Aorta (tissue), 5 donors: ENCODE measurements around the gene MAD1L1. TPM values are rescaled to one million over a fixed set of nuclear protein-coding genes. Genes with fewer than 3 reads are reported as not detected.

Experiments used
- ATAC-seq: fragments of 200-7000 bp; cut with Tn5 transposase; one replicate; pipeline ENCODE4 v1.9.1; 2022; ENCODE audit warnings: moderate library complexity; ENCODE audit not compliant: low FRiP score
- DNase-seq, 2 donors: peaks; one replicate each; pipeline ENCODE4 v3.0.0-alpha.2; 2020
- H3K27ac ChIP-seq, 2 donors: one replicate each; pipeline ENCODE4 v1.5.1; 2013; ENCODE audit warnings: low read length in 2 of 2, mild to moderate bottlenecking in 2 of 2, moderate library complexity in 2 of 2, control low read depth in 1 of 2, inconsistent platforms in 1 of 2, low read depth in 1 of 2
- H3K27me3 ChIP-seq, 2 donors: one replicate each; pipeline ENCODE4 v1.6.1; 2013; ENCODE audit warnings: control low read depth in 1 of 2, low read length in 1 of 2, mild to moderate bottlenecking in 1 of 2, moderate library complexity in 1 of 2; ENCODE audit not compliant: insufficient read depth in 2 of 2, control insufficient read depth in 1 of 2
- H3K36me3 ChIP-seq, 2 donors: one replicate each; pipeline ENCODE4 v1.6.1; 2013; ENCODE audit warnings: control low read depth in 1 of 2, low read length in 1 of 2, mild to moderate bottlenecking in 1 of 2; ENCODE audit not compliant: insufficient read depth in 2 of 2, control insufficient read depth in 1 of 2
- H3K4me1 ChIP-seq, 2 donors: one replicate each; pipeline ENCODE4 v1.6.1; 2013; ENCODE audit warnings: low read length in 2 of 2, control low read depth in 1 of 2, mild to moderate bottlenecking in 1 of 2, moderate library complexity in 1 of 2; ENCODE audit not compliant: insufficient read depth in 2 of 2, control insufficient read depth in 1 of 2
- H3K4me3 ChIP-seq, 2 donors: one replicate each; pipeline ENCODE4 v1.5.1; 2013; ENCODE audit warnings: low read length in 2 of 2, control low read depth in 1 of 2, mild to moderate bottlenecking in 1 of 2
- H3K9me3 ChIP-seq: one replicate; pipeline ENCODE4 v1.6.1; 2013; ENCODE audit warnings: mild to moderate bottlenecking, low read length; ENCODE audit not compliant: control insufficient read depth
- WGBS, 2 donors: extraction: QIAGEN DNeasy Blood & Tissue Kit; methylation state at CpG; one replicate each; pipeline ENCODE4 v1.1.7; 2013; 5-methylcytosine and 5-hydroxymethylcytosine counted together
- intact Hi-C, 2 donors: fragments of 100-400 bp; cut with DNase I; formaldehyde crosslinking; loops; one replicate each; pipeline versions ENCODE4 v1.14.2 to v1.15.0; 2022
- polyA plus RNA-seq, 2 donors: library from polyadenylated mRNA; stranded (reverse); fragments of 200-250 nt; gene quantifications; one replicate each; pipeline ENCODE4 v1.2.3, GENCODE V29; 2013
- total RNA-seq, 2 donors: library from RNA; stranded (reverse); fragmentation: NEBNext Ultra II Directional; extraction: Animal tissue kit (Norgen Biotek cat#: 25700); gene quantifications; one replicate each; pipeline ENCODE4 v1.2.1, GENCODE V29; 2021
- donor health status: healthy with polysubstance abuse.
- donor health status: Bipolar disorder and iron deficiency.
- donor health status: DM: no; HTN: no; CAD: no.
- donor health status: DM: no; HTN: no; CAD: no.
- donor health status: DM: yes; HTN: yes; CAD: no.

Gene MAD1L1
- total and polyA plus RNA-seq, 4 donors = 14.8 to 35.8 (median 20.2) TPM

DNA sequence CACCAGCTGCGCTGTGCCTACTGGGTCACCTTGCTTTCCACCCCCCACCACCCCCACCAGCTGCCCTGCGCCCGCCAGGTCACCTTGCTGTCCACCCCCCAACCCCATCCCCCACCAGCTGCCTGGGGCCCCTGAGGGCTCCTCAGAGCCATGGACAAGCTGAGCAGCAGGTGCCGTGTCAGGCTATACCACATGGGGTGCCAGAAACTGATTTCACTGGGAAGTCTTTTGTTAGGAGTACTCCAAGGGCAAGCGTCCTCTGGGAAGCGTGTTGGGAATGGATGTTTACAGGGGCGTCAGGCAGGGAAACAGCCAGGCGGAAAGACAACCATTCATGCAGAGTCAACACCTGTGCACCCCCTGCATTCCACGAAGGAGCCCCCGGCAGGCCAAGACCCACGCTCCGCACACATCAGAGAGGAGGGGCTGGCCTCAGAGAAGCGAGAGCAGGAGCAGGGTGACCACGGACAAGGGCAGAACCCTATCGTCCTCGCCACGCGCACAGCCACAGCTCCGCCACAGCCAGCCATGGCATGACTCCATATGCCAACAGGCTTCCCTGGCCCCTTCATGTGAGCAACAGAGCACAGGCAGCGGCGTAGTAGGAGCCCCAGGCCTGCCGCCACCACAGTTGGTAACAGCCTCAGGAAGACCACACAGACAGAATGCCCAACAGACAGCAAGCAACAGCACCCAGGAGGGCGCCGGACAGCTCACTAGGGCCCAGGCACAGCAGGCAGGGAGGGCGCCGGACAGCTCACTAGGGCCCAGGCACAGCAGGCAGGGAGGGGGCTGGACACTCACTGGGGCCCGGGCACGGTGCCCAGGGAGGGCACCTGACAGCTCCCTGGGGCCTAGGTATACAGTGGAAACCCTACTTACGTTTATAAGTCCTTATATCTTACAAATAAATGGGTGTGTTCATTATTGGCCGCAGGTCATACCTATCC is 180.8 kb downstream of the MAD1L1 start:
- no peaks in the 10 kb centered on the region for H3K9me3 ChIP-seq
- no peaks in the 10 kb centered on the region for H3K4me1 ChIP-seq
- WGBS, 2 donors = 90 to 95% methylated on average over 30 of the region's 30 CpGs
- H3K36me3 ChIP-seq = no peaks in the 10 kb centered on the region
- no peak for ATAC-seq
- H3K4me3 ChIP-seq = no peak overlapping the region
- intact Hi-C loops = no loop called here
- H3K27ac ChIP-seq = no peak overlapping the region
- no peaks in the 10 kb centered on the region for H3K27me3 ChIP-seq
- no peak for DNase-seq

DNA sequence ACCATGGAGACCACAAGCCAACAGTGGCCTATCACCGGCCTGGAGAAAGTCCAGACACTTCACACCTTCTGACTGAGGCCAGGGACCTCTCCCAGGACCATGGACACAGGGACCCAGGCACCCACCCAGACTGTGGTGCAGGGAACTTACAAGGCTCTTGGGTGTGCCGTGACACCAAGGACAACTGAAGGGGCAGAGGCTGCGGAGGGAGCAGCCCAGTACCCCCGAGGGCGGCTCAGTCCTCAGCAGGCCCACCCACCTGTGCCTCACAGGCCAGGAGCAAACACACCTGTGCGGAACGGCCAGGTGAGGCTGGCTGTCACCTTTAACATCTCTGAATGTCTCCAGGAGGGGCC is 182.3 kb downstream of the MAD1L1 start:
- intact Hi-C loops = no loop called here
- 95 to 98% methylated on average over 7 of the region's 7 CpGs for WGBS, 2 donors
- no peak overlapping the region for H3K4me3 ChIP-seq
- H3K27ac ChIP-seq = no peak overlapping the region
- no peaks in the 10 kb centered on the region for H3K27me3 ChIP-seq
- DNase-seq = no peak
- no peaks in the 10 kb centered on the region for H3K36me3 ChIP-seq
- no peaks in the 10 kb centered on the region for H3K9me3 ChIP-seq
- H3K4me1 ChIP-seq = no peaks in the 10 kb centered on the region
- ATAC-seq = no peak

DNA sequence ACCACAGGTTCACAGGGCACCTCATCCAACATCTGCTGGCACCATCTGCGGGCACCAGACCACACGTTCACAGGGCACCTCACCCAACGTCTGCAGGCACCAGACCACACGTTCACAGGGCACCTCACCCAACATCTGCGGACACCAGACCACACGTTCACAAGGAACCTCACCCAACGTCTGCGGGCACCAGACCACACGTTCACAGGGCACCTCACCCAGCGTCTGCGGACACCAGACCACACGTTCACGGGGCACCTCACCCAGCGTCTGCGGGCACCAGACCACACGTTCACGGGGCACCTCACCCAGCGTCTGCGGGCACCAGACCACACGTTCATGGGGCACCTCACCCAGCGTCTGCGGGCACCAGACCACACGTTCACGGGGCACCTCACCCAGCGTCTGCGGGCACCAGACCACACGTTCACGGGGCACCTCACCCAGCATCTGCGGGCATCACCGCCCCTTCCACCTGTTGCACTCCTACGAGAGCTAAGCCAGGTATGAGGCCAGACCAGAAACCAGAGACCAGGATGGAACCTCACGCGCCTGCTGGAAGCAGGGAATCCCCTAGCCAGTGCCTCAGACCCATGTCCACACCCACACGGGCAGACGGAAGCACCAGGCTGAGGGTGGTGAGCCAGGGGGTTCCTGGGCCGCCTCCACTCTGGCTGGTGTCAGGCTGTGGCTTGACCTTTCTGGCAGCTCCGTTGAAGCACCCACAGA is 182.8 kb downstream of the MAD1L1 start:
- DNase-seq = peak; percentile 25 to 45
- Histone ChIP-seq H3K9me3 (no peaks in the 10 kb centered on the region), H3K27ac (no peak overlapping the region), H3K4me1 (no peaks in the 10 kb centered on the region), H3K36me3 (no peaks in the 10 kb centered on the region), H3K4me3 (no peak overlapping the region), H3K27me3 (no peaks in the 10 kb centered on the region)
- intact Hi-C loops = no loop called here
- ATAC-seq = no peak
- 94 to 97% methylated on average over 34 to 37 of the region's 37 CpGs for WGBS, 2 donors

DNA sequence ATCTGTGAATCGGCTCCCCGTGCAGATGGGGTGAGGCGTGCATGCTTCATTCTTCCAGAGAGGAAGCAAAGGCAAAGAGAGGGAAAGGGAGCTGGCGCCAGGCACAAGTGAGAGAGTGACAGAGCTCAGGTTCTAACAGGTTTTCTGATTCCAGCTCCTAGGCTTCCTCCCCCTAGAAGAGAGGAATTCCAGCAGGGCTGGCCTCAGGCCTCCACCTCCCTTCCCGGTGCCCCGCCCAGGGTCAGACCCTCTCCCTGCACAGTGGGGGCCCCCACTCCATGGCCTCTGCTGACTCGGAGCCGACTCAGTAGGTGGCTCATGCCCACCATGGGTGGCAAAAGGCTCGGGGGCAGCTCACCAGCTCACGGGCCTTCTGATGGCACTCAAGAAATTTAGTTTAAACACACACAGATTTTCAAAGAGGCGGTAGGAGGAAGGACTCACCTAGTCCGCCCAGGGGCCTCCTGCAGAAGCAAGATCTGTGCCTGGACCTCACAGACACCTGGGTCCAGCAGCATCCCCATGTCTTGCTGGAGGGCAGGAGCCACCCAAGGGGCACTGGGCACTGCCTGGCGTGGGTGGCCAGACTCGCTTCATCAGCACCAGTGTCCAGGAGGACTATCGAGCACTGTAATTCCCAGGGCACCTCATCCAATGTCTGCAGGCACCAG is 183.5 kb downstream of the MAD1L1 start:
- peak; percentile 25 to 61 for DNase-seq
- no peak for ATAC-seq
- no peaks in the 10 kb centered on the region for H3K36me3 ChIP-seq
- no peaks in the 10 kb centered on the region for H3K4me1 ChIP-seq
- WGBS, 2 donors = 90 to 92% methylated on average over 15 of the region's 15 CpGs
- H3K4me3 ChIP-seq = no peak overlapping the region
- H3K27me3 ChIP-seq = no peaks in the 10 kb centered on the region
- intact Hi-C loops = no loop called here
- no peak overlapping the region for H3K27ac ChIP-seq
- H3K9me3 ChIP-seq = no peaks in the 10 kb centered on the region

DNA sequence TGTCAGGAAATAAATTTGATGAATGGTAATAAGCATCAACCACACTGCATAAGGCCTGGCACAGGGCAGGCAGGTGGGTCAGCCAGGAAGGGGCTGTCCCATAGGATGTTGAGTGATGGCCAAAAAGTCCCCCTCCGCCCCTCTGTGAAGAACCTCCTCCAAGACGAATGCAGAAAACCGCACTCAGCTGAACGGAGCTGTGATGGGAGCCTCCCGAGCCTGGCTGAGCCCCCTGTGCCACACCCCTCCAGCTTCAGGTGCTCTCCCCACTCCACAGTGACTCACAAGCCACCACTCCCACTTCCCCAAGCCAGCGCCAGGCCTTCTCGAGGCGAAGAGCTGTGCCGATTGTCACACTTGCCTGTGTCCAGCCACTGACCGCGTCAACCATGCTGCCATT is 184.2 kb downstream of the MAD1L1 start:
- Histone ChIP-seq H3K9me3 (no peaks in the 10 kb centered on the region), H3K27ac (no peak overlapping the region), H3K4me1 (no peaks in the 10 kb centered on the region), H3K4me3 (no peak overlapping the region), H3K36me3 (no peaks in the 10 kb centered on the region), H3K27me3 (no peaks in the 10 kb centered on the region)
- ATAC-seq (no peak), DNase-seq (peak; percentile 40 to 60)
- intact Hi-C loops = no loop called here
- WGBS, 2 donors = 94 to 95% methylated on average over 11 of the region's 11 CpGs

DNA sequence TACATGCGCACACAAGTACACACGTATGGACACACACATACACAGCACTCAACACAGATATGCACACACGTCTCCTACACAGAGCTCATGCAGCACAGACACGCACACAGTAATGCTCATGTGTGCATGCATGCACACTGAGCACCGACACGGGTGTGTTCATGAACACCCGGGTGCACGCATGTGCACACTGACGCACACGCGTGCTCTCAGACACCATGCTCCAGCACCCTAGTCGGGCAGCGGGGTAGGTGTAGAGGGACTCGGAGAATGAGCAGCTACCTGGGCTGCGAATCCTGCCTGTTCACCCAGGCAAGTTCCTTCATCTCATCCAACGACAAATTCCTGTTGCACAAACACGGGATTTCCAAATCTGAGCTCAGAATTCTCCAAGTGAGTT is 184.7 kb downstream of the MAD1L1 start:
- intact Hi-C loops = no loop called here
- no peaks in the 10 kb centered on the region for H3K9me3 ChIP-seq
- no peak for ATAC-seq
- H3K36me3 ChIP-seq = no peaks in the 10 kb centered on the region
- H3K27me3 ChIP-seq = no peaks in the 10 kb centered on the region
- 97% methylated on average over 17 of the region's 17 CpGs for WGBS, 2 donors
- no peak overlapping the region for H3K4me3 ChIP-seq
- no peaks in the 10 kb centered on the region for H3K4me1 ChIP-seq
- peak; percentile 23 to 70 for DNase-seq
- H3K27ac ChIP-seq = no peak overlapping the region

DNA sequence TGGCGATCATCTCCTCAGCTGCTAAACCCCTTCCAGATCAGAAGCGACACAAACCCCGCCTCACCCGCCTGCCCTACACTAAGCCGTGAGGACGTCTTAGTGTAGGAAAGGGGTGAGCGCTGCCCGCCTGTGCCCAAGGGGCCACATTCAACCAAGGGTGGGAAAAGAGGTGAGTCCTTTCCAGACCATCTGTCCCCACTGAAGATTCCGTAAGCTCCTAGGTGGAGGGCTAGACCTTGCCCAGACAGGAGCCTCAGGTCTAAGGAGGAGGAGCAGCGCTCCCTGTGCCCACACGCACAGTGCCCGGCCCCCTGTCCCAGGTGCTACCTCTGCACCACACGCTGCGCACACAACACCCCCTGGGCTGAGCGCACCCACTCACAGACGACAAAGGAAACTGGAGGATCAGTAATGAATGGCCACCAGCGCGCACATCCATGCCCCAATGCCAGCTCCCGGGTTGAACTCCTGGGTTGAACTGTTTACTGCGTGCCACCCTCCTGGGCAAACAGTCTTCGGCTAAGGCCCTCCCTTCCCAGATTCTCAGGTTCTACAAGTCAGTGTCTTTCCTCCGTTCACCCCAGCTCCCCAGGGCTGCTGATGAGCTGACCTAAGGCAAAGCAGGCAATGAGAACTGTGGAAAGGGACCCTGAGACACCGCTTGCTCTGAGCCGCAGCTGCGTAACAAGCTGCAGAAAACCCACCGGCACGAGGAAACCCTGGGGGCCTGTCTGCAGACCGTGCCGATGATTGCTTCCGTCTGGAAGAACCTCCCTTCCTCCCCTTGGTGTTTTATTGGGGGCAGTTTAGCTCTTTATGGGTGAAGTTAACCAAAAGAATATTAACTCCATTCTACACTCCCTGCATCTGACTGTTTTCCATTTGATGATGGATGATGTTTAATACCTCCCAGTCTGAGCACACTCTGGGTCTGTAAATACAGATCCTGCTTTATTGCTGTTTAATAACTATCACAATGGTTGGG is 185.9 kb downstream of the MAD1L1 start:
- Histone ChIP-seq H3K36me3 (no peaks in the 10 kb centered on the region), H3K4me3 (no peak overlapping the region), H3K27ac (no peak overlapping the region), H3K27me3 (no peaks in the 10 kb centered on the region), H3K4me1 (no peaks in the 10 kb centered on the region), H3K9me3 (no peaks in the 10 kb centered on the region)
- intact Hi-C loops = no loop called here
- 89 to 91% methylated on average over 30 of the region's 30 CpGs for WGBS, 2 donors
- ATAC-seq = no peak
- peak; percentile 26 to 55 for DNase-seq
